Endothelial cell (in vitro differentiated cells): Measurements from ENCODE around the gene TAS2R7. TPM values are rescaled to one million over a fixed set of nuclear protein-coding genes. Genes with fewer than 3 reads are reported as not detected.
"Not testable (repeated sequence)": the region's sequence is repeated elsewhere in the genome, so short reads cannot be mapped to it uniquely, and the experiment has no call there.

Experiments used
- DNase-seq: peaks from one replicate; pipeline ENCODE4 v3.0.0; 2021; ENCODE audit warnings: low spot score
- H3K27ac Mint-ChIP-seq: one replicate; pipeline ENCODE4 v1.8.0; 2021; ENCODE audit warnings: mixed read lengths, inconsistent platforms; ENCODE audit not compliant: unreplicated experiment
- H3K27me3 Mint-ChIP-seq: one replicate; pipeline ENCODE4 v1.8.0; 2021; ENCODE audit warnings: mild to moderate bottlenecking, moderate library complexity, mixed read lengths, inconsistent platforms; ENCODE audit not compliant: unreplicated experiment
- H3K36me3 Mint-ChIP-seq: one replicate; pipeline ENCODE4 v1.8.0; 2021; ENCODE audit warnings: mild to moderate bottlenecking, low read depth, mixed read lengths, inconsistent platforms; ENCODE audit not compliant: unreplicated experiment
- H3K4me1 Mint-ChIP-seq: one replicate; pipeline ENCODE4 v1.8.0; 2021; ENCODE audit warnings: mild to moderate bottlenecking, mixed read lengths, inconsistent platforms; ENCODE audit not compliant: unreplicated experiment
- H3K4me3 Mint-ChIP-seq: one replicate; pipeline ENCODE4 v1.8.0; 2021; ENCODE audit warnings: mild to moderate bottlenecking, mixed read lengths, inconsistent platforms; ENCODE audit not compliant: unreplicated experiment
- H3K9me3 Mint-ChIP-seq: one replicate; pipeline ENCODE4 v1.8.0; 2021; ENCODE audit warnings: mixed read lengths, inconsistent platforms; ENCODE audit not compliant: unreplicated experiment
- total RNA-seq: library from RNA; stranded (reverse); fragmentation: NEBNext Ultra II Directional; extraction: Animal tissue kit (Norgen Biotek cat#: 25700); gene quantifications from one replicate; pipeline ENCODE4 v1.2.1, GENCODE V29; 2021; ENCODE audit not compliant: unreplicated experiment
- TF ChIP-seq, protein P1 (sequence below): fragments of 200-600 bp; sonication (generic); IDR thresholded peaks from one replicate; pipeline ENCODE4 v1.5.0; 2021; ENCODE audit warnings: antibody characterized with exemption; ENCODE audit not compliant: unreplicated experiment

Gene TAS2R7
- total RNA-seq, 1 donor from 2014 or later: not detected

- H3K27ac Mint-ChIP-seq: no peak within 1 kb of the TSS
- H3K36me3 Mint-ChIP-seq: no peaks in the 10 kb centered on the region
- TF ChIP-seq, protein P1, sequence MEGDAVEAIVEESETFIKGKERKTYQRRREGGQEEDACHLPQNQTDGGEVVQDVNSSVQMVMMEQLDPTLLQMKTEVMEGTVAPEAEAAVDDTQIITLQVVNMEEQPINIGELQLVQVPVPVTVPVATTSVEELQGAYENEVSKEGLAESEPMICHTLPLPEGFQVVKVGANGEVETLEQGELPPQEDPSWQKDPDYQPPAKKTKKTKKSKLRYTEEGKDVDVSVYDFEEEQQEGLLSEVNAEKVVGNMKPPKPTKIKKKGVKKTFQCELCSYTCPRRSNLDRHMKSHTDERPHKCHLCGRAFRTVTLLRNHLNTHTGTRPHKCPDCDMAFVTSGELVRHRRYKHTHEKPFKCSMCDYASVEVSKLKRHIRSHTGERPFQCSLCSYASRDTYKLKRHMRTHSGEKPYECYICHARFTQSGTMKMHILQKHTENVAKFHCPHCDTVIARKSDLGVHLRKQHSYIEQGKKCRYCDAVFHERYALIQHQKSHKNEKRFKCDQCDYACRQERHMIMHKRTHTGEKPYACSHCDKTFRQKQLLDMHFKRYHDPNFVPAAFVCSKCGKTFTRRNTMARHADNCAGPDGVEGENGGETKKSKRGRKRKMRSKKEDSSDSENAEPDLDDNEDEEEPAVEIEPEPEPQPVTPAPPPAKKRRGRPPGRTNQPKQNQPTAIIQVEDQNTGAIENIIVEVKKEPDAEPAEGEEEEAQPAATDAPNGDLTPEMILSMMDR: no peak
- H3K27me3 Mint-ChIP-seq: no peaks in the 10 kb centered on the region
- no peak within 1 kb of the TSS for H3K4me3 Mint-ChIP-seq
- H3K9me3 Mint-ChIP-seq: no peaks in the 10 kb centered on the region
- no peak for DNase-seq
- no peaks in the 10 kb centered on the region for H3K4me1 Mint-ChIP-seq
Observed at GRCh38 chr12:10810068-10810467, 7.6 kb upstream of the TAS2R7 start, which contains the start of gene TAS2R9. Gene TAS2R9, minus strand, starts transcription at chr12:10810168. Its CDS starts 93 bp downstream, at chr12:10810075.

GRCh38 chr12:10807186-10807585 is 4.8 kb upstream of the TAS2R7 start, which contains the start of gene TAS2R8:
Gene TAS2R8, minus strand, starts transcription at chr12:10807286. Its CDS starts 306 bp downstream, at chr12:10806980.
- Mint-ChIP-seq H3K27ac (no peak within 1 kb of the TSS), H3K4me1 (no peaks in the 10 kb centered on the region), H3K4me3 (no peak within 1 kb of the TSS), H3K9me3 (no peaks in the 10 kb centered on the region), H3K27me3 (no peaks in the 10 kb centered on the region), H3K36me3 (no peaks in the 10 kb centered on the region)
- TF ChIP-seq, protein P1: no peak
- DNase-seq: no peak

DNA sequence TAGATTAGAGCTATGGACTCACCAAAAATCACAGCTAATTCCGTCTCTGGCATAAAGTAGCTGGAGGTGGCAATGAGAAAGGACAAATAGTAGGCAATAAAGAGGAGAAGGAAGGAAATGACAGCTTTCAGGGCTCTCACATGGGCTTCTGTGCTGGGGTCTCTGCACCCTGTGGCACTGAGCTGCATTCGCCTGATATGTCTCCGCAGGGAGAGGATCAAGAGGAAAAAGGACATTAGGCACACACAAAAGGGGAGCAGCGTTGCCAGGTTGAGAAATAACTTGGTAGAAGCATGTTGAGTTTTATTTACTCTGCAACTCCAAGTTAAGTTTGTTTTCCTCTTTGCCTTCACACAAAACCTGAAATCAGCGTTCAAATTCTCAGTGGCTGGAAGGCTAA is 686 bp downstream of the TAS2R7 start:
- H3K27me3 Mint-ChIP-seq: no peaks in the 10 kb centered on the region
- H3K9me3 Mint-ChIP-seq: no peaks in the 10 kb centered on the region
- no peaks in the 10 kb centered on the region for H3K36me3 Mint-ChIP-seq
- no peaks in the 10 kb centered on the region for H3K4me1 Mint-ChIP-seq
- no peak overlapping the region for H3K4me3 Mint-ChIP-seq
- TF ChIP-seq, protein P1: no peak
- H3K27ac Mint-ChIP-seq: no peak overlapping the region
- no peak for DNase-seq

- Mint-ChIP-seq H3K36me3 (no peaks in the 10 kb centered on the region), H3K4me1 (no peaks in the 10 kb centered on the region), H3K27me3 (no peaks in the 10 kb centered on the region), H3K4me3 (no peak overlapping the region), H3K9me3 (no peaks in the 10 kb centered on the region), H3K27ac (no peak overlapping the region)
- no peak for DNase-seq
- TF ChIP-seq, protein P1: no peak
Observed at GRCh38 chr12:10794222-10794621, 8.2 kb downstream of the TAS2R7 start.

GRCh38 chr12:10791769-10792168 is 10.7 kb downstream of the TAS2R7 start:
- H3K4me1 Mint-ChIP-seq, H3K27me3 Mint-ChIP-seq, DNase-seq, H3K27ac Mint-ChIP-seq, H3K36me3 Mint-ChIP-seq, H3K4me3 Mint-ChIP-seq, H3K9me3 Mint-ChIP-seq: not testable (repeated sequence)

GRCh38 chr12:10783252-10783651 is 19.2 kb downstream of the TAS2R7 start:
- H3K27ac Mint-ChIP-seq: no peak overlapping the region

More at GRCh38 chr12:10783252-10783651, 19.2 kb downstream of the TAS2R7 start:
- H3K9me3 Mint-ChIP-seq: no peaks in the 10 kb centered on the region
- H3K4me1 Mint-ChIP-seq: no peaks in the 10 kb centered on the region
- TF ChIP-seq, protein P1: no peak
- H3K36me3 Mint-ChIP-seq: no peaks in the 10 kb centered on the region
- no peak overlapping the region for H3K4me3 Mint-ChIP-seq
- no peak for DNase-seq
- no peaks in the 10 kb centered on the region for H3K27me3 Mint-ChIP-seq
